Measurements from ENCODE around the gene CPA1.

The CPA1 gene

GRCh38 chr7:130417213-130417612 is 36.9 kb downstream of the CPA1 start:
- TF ChIP-seq CTCF (IDR thresholded peaks at IDR 0.05; ENCODE audit: low read length, missing control alignments), result no peak
- H3K4me3 ChIP-seq (replicated peaks; ENCODE audit: low read depth, low read length), result no peak overlapping the region
- no peak for DNase-seq (ENCODE audit: low read depth)

- no peak overlapping the region for H3K4me3 ChIP-seq (replicated peaks; ENCODE audit: low read depth, low read length)
- DNase-seq (ENCODE audit: low read depth), result no peak
- no peak for TF ChIP-seq CTCF (IDR thresholded peaks at IDR 0.05; ENCODE audit: low read length, missing control alignments)
Measured at GRCh38 chr7:130418306-130418705, 38.0 kb downstream of the CPA1 start.

DNA sequence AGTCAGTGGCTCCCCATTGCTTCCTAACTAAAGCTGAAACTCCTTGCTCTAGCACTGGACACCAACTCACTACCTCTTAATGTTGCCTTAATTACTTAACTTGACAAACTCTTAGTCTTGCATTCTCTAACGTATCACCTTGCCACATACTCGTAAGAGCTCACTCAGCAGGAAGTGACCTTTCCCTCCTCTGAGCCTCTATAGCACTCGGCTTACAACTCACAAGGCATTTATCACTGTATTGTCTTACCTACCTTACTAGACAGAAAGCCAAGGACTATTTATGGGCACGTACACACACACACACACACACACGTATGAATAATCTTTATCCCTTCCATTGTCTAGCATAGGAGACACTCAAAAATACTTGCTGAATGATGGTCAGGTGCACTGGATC is 39.4 kb downstream of the CPA1 start:
- DNase-seq (ENCODE audit: low read depth), result no peak
- no peak for TF ChIP-seq CTCF (IDR thresholded peaks at IDR 0.05; ENCODE audit: low read length, missing control alignments)
- H3K4me3 ChIP-seq (replicated peaks; ENCODE audit: low read depth, low read length), result no peak overlapping the region

DNA sequence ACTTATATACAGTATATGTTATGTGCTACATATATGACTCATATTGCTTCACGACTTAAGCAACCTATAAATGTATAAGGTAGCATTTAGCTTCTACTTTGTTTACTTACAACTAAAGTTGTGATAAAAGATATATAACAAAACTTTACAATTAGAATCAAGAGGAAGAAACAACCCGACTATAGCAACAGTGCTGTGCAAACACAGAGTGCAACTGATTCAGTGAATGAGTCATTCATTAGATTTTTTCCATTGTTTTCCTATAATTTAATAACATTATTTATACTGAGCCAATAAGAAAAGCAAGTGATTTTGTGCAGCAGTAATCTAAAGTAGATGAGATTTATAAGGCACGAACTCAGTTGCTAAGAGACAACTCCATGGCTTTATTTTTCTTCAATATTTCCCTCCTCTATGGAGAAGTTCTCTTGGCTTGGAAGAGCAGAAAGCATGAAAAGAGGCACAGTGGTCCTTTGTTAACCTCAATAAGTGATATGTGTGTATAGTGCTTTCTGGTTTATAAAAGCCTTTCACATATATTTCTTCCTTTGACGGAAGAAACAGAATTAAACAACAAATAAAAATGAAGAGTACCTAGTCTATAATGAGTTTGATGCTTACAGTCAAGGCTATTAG is 40.8 kb downstream of the CPA1 start:
- H3K4me3 ChIP-seq (replicated peaks; ENCODE audit: low read depth, low read length), result no peak overlapping the region
- no peak for TF ChIP-seq CTCF (IDR thresholded peaks at IDR 0.05; ENCODE audit: low read length, missing control alignments)
- peak; percentile 43 for DNase-seq (ENCODE audit: low read depth)

- no peak overlapping the region for H3K4me3 ChIP-seq (replicated peaks; ENCODE audit: low read depth, low read length)
- TF ChIP-seq CTCF (IDR thresholded peaks at IDR 0.05; ENCODE audit: low read length, missing control alignments), result no peak
- peak; percentile 36 for DNase-seq (ENCODE audit: low read depth)
Measured at GRCh38 chr7:130421684-130422083, 41.4 kb downstream of the CPA1 start.

GRCh38 chr7:130423501-130424037 is 43.3 kb downstream of the CPA1 start:
- H3K4me3 ChIP-seq (replicated peaks; ENCODE audit: low read depth, low read length), result no peak overlapping the region
- no peak for TF ChIP-seq CTCF (IDR thresholded peaks at IDR 0.05; ENCODE audit: low read length, missing control alignments)
- DNase-seq (ENCODE audit: low read depth), result no peak

GRCh38 chr7:130425796-130426195 is 45.5 kb downstream of the CPA1 start:
- DNase-seq (ENCODE audit: low read depth), result no peak
- H3K4me3 ChIP-seq (replicated peaks; ENCODE audit: low read depth, low read length), result no peak overlapping the region
- no peak for TF ChIP-seq CTCF (IDR thresholded peaks at IDR 0.05; ENCODE audit: low read length, missing control alignments)

All from fibroblast of pulmonary artery (primary cell).